HPDE6-E6E7 (cell line): ENCODE data around the gene TKTL1.
A peak's percentile ranks its signal among the peaks of the same experiment; 100 is the strongest.

Experiments
- DNase-seq: peaks from one replicate; pipeline ENCODE4 v3.0.0; 2011; ENCODE audit warnings: missing footprints; ENCODE audit errors: extremely low spot score

Gene TKTL1

DNA sequence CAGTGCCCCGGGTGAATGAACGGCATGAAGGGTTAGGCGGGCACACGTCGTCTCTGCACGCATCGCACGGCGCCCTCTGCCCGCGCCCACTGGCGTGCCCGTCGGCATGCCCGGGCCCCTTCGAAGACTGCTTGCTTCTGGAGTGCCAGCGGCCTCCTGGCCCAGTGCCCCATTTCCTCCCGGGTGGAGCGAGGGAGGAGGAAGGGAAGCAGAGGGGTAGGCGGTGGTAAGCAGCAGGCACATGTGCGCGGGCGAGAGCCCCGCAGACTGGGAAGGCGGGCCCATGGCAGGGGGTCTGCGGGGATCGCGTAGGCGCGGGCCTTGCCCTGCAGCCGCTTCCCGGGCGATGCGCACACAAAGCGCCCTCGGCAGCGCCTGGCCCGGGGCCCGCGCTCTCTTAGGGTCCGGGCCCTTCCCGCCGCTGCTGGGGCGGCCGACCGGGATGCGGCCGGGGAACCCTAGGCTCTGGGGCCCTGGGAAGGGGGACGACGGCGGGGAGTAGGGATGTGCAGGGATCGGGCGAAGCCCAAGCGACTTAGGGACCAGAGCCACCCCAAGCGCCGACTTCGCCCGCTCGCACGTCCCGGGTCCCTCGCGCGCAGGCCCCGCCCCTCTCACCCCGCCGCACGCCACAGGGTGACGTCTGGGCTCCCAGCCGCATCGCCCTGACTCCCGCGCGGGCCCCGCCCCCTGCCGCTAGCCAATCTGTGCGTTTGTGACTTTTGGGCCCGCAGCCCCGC lies 82.6 kb downstream of the TKTL1 start:
- no peak for DNase-seq

DNA sequence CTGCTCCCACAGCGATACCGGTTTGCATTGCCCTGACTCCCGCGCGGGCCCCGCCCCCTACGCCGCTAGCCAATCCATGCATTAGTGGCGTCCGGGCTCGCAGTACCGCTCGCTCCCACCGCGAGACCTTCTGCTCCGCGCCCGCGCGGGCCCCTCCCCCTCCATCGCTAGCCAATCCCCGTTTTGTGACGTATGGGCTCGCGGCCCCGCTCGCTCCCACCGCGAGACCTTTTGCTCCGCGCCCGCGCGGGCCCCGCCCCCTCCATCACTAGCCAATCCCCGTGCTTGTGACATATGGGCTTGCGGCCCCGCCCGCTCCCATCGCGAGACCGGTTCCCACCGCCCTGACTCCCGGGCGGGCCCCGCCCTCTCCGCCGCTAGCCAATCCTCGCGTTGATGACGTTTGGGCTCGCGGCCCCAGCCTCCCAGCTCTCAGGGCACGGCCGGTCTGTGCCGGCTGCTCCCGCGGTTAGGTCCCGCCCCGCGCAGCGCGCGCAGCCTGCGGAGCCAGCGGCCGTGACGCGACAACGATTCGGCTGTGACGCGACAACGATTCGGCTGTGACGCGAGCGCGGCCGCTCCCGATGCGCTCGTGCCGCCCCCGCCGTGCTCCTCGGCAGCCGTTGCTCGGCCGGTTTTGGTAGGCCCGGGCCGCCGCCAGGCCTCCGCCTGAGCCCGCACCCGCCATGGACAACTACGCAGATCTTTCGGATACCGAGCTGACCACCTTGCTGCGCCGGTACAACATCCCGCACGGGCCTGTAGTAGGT lies 83.4 kb downstream of the TKTL1 start, which contains the start of gene EMD:
EMD (plus strand) TSS at position 497 of the 770 bp plus-strand sequence; CDS start at position 687, 190 bp downstream.
- peak; percentile 91 for DNase-seq

DNA sequence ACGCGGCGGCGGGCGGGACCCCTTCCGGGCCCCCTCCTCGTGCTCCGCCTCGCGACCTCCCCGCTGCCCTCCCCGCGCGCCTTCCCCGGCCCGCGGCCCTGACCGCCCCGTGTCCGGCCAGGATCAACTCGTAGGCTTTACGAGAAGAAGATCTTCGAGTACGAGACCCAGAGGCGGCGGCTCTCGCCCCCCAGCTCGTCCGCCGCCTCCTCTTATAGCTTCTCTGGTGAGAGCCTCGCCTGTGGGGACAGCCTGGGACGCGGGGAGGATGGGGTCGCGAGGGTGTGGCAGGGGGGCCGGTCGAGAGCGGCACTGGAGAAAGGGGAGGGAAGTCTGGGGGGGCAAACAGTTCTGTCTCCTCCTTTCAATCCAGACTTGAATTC lies 84.0 kb downstream of the TKTL1 start:
- no peak for DNase-seq
